CD1c-positive myeloid dendritic cell (primary cell): ENCODE measurements around the gene GRIK5.

Source experiments
- DNase-seq: peaks from one replicate; pipeline ENCODE4 v3.0.0-alpha.2; 2016; ENCODE audit errors: extremely low spot score

The GRIK5 gene

DNA sequence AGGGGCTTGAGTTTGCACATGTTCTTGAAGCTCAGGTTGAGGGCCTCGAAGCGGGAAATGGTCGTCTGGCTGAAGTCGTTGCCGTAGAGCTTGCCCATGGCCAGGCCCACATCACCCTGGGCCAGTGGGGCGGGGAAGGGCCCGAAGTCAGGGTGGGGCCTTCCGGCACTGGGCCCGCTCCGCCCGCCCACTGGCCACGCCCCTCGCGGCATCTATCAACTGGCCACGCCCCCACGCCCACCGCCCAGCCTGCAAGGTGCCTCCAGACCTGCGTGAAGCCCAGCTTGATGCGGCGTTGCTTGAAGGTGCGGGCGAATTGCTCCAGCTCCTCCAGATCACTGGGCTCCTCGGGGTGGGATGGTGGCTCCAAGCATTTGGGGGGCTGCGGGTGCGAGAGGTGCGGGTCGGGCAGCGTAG lies 25.8 kb upstream of the GRIK5 start:
- DNase-seq, result no peak

DNA sequence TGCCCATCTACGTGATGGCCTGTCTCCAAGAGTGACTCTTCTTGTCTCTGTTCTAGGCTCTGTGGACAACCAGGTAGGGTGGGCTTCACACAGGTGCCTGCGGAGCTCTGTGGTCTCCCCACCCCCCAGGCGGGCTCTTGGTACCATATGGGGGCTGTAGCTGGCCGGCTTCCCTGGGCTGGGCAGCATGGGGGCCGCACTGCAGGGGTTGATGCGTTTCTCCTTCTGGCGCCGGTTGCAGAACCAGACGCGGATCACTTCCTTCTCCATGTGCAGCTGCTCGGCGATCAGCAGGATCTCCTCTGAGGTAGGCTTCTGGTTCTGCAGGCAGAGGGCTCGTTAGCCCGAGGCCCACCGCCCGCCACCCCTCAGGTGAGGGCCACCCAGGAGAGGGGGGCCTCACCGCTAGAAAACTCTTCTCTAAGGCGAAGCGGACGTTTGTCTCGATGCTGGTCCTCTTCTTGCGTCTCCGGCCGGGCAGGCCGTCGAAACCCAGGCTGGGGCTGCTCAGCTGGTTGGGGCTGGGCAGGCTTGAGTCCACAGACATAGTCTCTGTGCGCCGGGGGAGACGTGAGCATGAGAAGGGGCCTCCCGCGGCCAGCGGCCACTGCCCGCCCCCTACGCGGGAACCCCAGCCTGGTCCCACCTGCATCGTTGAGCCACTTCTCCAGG lies 25.3 kb upstream of the GRIK5 start:
- no peak for DNase-seq

DNA sequence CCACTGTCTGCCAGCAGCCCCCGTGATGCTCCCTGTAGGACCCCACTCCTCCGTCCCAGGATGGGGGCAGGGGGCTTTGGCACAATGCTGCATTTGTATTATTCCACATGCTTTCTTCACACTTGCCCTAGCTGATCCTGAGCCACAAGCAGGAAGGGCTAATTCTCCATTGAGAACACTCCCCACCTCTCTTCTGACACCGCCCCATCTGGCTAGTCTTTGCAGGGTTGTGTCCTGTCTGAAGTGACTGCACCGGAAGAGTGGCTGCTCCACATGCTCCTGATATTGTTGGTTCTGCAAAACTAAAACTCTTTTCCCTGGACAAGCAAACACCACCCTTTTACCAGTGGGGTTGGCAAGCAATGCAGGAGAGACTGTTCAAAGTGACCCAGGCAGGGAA lies 23.9 kb upstream of the GRIK5 start:
- no peak for DNase-seq

DNA sequence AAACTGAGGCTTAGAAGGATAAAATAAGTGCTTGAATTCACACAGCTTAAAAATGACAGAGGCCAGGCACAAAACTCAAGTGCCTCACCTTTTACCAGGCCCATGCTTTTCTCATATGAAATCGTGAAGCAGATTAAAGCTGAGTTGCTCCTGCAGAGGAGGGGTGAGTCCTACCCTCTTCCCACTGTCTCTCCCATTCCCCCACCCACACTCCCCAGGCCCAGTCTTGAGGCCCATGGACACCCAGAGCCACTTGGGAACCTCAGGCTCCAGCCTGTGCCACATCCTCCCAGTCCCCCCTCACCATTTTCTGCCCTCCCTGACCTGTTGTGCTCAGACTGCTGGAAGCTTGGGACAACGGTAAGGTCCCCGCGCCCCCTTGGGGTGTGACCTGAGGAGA lies 23.5 kb upstream of the GRIK5 start:
- no peak for DNase-seq

DNA sequence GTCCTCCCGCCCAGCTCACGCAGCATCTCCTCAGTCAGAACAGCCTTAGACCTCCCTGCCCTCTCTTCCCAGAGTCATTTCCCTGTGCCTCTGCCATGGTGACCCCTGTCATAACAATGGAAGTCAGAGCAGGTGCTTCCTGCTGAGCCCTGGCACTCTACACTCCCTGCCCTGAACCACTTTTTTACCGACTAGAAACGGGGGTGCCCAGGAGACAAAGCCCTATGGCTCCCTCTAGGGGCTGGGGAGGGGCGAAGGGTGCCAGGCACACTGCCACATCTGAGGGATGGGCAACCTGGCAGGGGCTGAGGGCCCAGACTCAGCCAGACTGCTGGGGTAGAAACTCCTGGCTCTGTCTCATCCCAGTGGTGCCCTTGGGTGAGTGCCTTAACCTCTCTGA lies 22.3 kb upstream of the GRIK5 start:
- DNase-seq, result no peak

DNA sequence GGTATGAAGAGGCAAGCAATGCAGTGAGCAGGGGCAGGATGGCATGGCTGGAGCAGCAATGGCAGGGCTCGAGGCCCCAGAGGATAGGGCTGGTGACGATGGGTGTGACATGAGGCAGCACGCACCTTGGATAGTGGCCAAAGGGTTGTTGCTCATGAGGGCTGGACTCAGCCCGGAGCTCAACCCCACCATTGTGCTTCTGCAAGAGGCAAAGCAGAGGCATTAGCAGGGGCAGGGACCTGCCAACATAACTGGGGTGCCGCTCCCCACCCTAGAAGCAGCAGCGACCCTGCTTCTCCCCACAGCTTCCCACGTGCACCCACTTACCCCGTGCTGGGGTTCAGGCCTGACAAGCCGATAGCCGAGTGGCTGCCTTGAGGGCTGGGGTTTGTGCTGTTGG lies 21.7 kb upstream of the GRIK5 start:
- DNase-seq, result no peak

DNA sequence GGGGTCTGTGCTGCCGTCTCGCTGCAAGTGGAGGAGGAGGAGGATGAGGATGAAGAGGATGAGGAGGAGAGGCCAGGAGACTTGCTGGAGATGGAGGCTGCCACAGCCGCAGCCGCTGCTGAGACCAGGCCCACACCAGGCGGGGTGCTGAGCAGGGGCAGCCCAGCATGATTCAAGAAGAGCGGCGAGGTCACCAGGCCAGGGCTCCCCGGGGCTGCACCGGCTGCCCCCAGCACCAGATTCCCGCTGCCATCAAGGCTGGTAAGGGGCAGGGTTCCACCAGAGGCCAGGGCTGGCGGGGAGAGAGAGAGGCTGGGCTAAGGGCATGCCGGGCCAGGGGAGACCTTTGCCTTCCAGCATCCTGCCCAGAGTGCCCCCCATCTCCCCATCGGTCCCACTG lies 21.3 kb upstream of the GRIK5 start:
- DNase-seq, result no peak

DNA sequence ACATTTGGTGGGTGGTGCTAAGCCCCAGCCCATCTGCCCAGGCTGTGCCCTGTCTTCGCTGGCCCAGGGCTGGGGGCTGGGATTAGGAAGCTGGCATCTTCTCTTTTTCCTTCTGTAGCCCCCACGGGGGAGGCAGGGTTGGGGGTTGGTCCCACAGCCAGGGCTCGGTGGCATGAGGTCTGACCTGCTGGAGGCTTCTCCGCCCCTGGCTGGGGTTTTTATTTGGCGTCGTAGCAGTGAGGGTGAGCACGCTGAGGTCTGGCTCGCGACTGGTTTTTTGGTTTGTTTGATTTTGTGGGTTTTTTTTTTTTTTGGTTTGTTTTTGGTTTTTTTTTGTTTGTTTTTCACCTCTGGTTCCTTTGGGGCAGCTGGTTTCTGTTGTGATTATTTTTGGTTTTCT lies 20.7 kb upstream of the GRIK5 start:
- no peak for DNase-seq

DNA sequence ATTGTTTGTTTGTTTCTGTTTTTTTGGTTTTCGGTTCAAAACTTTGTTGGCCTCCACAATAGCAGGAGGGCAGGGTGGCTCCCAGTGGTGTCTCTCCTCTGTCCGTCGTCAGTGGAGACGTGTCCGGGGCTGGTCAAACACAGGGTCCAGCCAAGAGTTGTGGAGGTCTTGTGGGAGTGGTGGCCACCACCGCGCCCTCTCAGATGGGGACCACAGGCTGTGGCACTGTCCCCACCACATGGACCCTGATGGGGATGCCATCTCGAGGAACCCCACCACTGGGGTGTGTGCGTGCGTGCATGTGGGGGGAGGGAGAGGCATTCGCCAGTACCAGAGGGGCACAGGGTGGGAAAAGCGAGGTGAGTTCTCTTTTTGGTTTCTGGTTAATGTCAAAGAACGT lies 19.8 kb upstream of the GRIK5 start:
- no peak for DNase-seq

DNA sequence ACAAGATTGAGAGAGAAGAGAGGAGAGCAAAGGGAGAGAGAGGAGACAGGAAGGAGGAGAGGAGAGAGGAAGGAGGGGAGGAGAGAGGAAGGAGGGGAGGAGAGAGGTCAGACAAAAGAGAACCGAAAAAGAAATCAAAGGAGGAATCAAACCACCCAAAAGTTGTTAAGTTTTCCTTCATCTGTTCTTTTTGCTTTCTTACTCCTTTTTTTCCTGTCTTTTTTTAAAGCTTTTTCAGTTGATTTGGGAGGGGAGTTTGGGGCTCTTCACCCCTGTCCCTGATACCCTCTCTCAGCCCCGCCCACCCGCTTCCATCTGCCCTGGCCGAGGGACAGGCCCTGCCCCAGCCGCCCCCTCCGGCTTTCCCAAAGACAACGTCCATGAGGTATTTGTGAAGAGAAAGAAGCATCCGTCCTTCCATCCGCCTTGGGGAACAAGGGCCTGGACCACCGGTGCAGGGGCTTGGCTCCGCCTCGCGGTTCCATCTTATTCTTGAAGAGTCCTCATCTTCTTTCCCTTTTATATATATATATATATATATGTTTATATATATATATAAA lies 19.3 kb upstream of the GRIK5 start:
- no peak for DNase-seq

DNA sequence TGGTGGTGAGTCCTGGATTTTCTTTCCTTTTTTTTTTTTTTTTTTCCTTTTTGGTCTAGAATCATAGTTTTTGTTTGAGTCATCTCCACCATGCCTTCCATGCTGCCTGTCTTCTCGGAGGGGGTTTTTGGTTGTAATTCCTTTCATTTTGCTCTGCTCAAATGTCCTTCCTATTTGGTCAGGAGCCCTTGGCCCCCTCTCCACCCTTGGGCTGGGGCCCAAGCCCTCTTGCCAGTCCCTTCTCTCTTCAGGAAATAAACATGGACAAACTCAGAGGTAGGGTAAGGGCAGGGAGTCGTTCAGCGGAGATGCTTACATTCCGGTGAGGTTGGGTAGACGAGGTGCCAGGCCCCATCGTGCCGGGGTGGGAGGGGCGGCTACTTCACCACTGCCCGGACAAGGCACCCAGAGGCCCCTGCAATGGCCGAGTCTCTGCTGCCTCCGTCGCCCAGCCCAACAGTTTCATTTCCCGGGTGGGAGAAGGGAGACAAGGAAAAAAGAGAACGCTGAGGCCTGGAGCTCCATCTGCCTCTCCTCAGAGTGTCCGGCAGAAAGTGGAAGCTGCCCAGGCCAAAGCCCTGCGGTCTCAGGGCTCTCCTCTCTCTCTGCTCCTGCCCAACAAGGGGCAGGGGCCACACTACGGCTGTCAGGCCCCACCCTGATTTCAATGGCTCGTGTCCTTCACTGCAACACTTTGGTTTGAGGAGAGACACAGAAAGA lies 18.6 kb upstream of the GRIK5 start:
- no peak for DNase-seq

DNA sequence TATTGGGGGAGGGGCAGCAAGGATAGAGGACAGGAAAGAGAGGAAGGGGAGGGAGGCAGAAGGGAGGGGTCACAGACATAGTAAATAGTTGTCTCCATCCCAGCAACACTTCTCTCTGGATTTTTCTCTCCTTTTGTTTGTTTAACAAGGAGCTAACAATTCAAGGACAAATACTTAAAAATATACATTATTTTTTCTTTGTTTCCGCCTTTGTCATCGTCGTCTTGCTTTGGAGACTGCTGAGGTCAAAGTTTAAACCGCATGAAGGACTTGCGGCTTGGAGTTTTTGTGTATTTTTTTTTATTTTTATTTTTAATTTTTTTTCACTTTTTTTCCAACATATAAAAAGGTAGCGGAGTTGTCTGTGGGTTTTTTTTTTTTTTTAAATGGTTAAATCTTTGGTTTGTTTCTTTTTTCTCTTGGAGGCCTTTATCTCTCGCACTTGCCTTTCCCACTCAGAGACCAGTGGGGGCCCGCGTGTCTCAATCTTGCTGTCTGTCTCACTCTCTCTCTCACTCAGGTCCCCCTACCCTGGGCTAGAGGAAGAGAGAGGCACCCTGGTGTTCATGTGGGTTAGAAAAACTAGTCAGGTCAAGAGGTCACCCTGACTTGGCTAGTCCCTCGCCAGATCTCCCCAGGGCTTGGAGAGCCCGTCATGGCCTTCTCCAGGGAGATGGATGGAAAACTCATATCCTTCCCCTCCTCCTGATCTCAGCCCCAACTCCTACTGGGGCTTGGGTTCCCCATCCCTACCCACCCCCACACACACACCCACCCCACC lies 17.0 kb upstream of the GRIK5 start:
- no peak for DNase-seq

DNA sequence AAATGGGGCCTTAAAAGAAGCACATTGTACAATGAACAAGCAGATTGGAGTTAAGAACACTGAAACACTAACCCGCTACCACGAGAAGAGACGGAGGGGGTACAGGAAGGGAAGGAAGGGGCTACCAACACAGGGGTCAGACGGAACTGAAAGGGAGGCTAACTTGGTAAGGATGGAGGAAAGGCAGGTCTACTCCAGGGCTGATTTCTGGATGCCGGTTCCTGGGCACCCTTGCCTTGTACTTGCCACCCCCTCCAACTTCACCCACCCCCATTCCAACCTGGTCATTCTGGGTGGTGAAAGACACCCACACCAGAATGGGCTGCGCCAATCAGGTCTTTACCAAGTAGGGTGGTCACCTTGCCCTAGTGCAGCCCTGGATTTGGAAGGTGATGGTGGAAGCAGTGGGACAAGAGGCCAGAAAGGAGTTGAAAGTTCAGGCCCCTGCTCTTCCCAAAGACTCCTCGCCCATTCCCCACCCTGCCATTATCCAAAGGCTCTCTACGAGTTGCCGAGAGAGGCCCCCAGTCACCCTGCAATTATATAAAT lies 16.3 kb upstream of the GRIK5 start:
- no peak for DNase-seq

DNA sequence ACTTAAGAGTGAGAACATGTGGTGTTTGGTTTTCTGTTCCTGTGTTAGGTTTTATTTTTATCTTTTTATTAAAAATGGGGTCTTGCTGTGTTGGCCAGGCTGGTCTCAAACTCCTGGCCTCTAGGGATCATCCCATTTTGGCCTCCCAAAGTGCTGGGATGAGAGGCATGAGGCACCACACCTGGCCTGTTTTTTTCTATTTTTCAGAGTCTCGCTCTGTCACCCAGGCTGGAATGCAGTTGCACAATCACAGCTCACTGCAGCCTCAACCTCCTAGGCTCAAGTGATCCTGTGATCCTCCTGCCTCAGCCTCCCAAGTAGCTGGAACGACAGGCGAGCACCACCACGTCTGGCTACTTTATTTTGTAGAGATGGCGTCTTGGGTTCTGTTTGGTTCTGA lies 13.5 kb upstream of the GRIK5 start:
- no peak for DNase-seq

DNA sequence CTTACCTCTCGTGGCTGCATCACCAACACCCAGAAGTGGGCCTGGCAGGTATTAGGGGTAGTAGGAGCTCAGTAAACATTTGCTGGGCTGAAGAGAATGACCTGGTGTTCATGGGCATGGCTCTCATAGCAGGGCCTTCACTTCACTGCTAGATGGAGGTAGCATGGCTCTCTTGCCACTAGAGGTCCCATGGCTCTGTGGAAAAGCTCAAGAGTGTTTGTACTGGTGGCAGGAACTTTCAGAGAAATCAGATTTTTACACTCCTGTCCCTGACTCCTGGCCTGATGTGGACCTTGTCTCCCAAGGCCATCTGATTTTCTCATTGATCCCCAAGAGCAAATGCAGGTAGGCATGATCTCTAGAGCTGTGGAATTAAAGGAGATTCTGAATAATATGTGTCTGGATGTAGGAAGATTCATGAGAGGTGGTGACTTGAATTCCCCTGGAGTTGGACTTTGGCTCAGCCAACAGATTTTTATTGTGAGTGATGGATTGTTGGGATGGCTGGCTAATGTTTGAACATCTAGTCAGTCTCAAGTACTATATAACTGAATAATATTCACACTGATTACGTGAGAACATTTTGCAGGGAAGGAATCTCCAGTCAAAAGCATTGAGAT lies 11.7 kb upstream of the GRIK5 start:
- peak; percentile 13 for DNase-seq

DNA sequence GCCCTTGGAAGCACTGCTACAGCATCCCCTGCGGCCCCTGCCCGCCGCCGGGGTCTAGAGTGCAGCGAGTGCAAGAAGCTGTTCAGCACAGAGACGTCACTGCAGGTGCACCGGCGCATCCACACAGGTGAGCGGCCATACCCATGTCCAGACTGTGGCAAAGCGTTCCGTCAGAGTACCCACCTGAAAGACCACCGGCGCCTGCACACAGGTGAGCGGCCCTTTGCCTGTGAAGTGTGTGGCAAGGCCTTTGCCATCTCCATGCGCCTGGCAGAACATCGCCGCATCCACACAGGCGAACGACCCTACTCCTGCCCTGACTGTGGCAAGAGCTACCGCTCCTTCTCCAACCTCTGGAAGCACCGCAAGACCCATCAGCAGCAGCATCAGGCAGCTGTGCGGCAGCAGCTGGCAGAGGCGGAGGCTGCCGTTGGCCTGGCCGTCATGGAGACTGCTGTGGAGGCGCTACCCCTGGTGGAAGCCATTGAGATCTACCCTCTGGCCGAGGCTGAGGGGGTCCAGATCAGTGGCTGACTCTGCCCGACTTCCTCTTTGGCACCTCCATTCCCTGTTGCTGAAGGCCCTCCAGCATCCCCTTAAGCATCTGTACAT lies 10.9 kb upstream of the GRIK5 start:
- DNase-seq, result no peak

DNA sequence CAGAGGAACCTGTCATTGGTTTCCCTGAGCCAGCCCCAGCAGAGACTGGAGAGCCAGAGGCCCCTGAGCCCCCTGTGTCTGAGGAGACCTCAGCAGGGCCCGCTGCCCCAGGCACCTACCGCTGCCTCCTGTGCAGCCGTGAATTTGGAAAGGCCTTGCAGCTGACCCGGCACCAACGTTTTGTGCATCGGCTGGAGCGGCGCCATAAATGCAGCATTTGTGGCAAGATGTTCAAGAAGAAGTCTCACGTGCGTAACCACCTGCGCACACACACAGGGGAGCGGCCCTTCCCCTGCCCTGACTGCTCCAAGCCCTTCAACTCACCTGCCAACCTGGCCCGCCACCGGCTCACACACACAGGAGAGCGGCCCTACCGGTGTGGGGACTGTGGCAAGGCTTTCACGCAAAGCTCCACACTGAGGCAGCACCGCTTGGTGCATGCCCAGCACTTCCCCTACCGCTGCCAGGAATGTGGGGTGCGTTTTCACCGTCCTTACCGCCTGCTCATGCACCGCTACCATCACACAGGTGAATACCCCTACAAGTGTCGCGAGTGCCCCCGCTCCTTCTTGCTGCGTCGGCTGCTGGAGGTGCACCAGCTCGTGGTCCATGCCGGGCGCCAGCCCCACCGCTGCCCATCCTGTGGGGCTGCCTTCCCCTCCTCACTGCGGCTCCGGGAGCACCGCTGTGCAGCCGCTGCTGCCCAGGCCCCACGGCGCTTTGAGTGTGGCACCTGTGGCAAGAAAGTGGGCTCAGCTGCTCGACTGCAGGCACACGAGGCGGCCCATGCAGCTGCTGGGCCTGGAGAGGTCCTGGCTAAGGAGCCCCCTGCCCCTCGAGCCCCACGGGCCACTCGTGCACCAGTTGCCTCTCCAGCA lies 10.1 kb upstream of the GRIK5 start:
- no peak for DNase-seq

DNA sequence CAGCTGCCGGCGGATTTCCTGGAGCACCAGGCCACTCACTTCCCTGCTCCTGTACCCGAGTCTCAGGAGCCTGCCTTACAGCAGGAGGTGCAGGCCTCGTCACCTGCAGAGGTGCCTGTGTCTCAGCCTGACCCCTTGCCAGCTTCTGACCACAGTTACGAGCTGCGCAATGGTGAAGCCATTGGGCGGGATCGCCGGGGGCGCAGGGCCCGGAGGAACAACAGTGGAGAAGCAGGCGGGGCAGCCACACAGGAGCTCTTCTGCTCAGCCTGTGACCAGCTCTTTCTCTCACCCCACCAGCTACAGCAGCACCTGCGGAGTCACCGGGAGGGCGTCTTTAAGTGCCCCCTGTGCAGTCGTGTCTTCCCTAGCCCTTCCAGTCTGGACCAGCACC lies 9.3 kb upstream of the GRIK5 start:
- no peak for DNase-seq

DNA sequence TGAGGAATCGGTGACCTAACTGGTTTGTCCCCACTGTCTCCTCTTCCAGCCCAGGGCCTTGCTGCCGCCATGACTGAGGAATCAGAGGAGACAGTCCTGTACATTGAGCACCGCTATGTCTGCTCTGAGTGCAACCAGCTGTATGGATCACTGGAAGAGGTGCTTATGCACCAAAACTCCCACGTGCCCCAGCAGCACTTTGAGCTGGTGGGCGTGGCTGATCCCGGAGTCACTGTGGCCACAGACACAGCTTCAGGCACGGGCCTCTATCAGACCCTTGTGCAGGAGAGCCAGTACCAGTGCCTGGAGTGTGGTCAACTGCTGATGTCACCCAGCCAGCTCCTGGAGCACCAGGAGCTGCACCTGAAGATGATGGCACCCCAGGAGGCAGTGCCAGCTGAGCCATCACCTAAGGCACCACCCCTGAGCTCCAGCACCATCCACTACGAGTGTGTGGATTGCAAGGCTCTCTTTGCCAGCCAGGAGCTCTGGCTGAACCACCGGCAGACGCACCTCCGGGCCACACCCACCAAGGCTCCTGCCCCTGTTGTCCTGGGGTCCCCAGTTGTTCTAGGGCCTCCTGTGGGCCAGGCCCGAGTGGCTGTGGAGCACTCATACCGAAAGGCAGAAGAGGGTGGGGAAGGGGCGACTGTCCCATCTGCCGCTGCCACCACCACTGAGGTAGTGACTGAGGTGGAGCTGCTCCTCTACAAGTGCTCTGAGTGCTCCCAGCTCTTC lies 8.7 kb upstream of the GRIK5 start:
- no peak for DNase-seq

DNA sequence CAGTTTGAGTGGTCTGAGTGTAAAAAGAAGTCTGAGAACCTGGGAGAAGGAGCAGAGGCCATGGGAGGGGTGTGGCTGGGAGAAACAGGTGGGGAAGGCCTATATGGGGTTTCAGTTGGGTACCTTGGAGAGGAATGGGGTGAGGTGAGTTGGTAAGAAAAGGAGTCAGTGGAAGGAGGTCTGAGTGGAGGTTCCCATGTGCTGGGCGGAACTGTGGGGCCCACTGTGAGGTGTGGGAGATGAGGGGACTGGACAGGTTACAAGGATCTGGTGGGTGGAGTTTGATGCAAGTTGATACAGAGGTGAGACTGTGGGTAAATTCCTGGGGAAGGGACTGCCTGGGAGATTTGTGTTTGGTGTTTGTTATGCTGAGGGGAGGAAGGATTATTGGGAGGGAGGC lies 8.1 kb upstream of the GRIK5 start:
- DNase-seq, result no peak
